ENCODE measurements around the gene STPG4. TPM values are rescaled to one million over a fixed set of nuclear protein-coding genes. Genes with fewer than 3 reads are reported as not detected.
"Not testable (repeated sequence)": the region's sequence is repeated elsewhere in the genome, so short reads cannot be mapped to it uniquely, and the experiment has no call there.

STPG4 gene
- total RNA-seq, 3 donors from 2014 or later (not counting 1 experiment from before 2014, with no cell fraction given), result 0.21 to 0.65 TPM; not detected in 1

- peaks cover 12 to 19% of the 10 kb centered on the region in 2 donors for H3K27me3 Mint-ChIP-seq (ENCODE audit: low read depth in 2 of 2)
- H3K9me3 Mint-ChIP-seq, result no peaks in the 10 kb centered on the region
- Histone ChIP-seq H3K4me1 (ENCODE audit: control insufficient read depth, insufficient read depth, low read length) (no peaks in the 10 kb centered on the region), H3K27ac (ENCODE audit: low read length) (no peak overlapping the region), H3K9me3 (ENCODE audit: control insufficient read depth, insufficient read depth, low read length) (no peaks in the 10 kb centered on the region), H3K36me3 (ENCODE audit: control insufficient read depth, insufficient read depth, low read length) (no peaks in the 10 kb centered on the region), H3K4me3 (ENCODE audit: low read length) (no peak overlapping the region), H3K27me3 (ENCODE audit: control insufficient read depth, insufficient read depth, low read length) (no peaks in the 10 kb centered on the region)
- no peaks in the 10 kb centered on the region for H3K4me1 Mint-ChIP-seq
- no peaks in the 10 kb centered on the region for H3K36me3 Mint-ChIP-seq
- H3K4me3 Mint-ChIP-seq, result no peak overlapping the region
- intact Hi-C loops (cut with micrococcal nuclease), result no loop called here
- H3K27ac Mint-ChIP-seq, result no peak overlapping the region
- TF ChIP-seq CTCF (IDR thresholded peaks at IDR 0.05), result no peak
- 90% methylated on average over 1 of the region's 1 CpG for WGBS (ENCODE audit: insufficient coverage)
- ATAC-seq (no peak), DNase-seq (no peak)
Observed at GRCh38 chr2:47190188-47190881, 35.2 kb upstream of the STPG4 start.

GRCh38 chr2:47189635-47190034 lies 34.5 kb upstream of the STPG4 start:
- intact Hi-C loops (cut with micrococcal nuclease), result no loop called here
- H3K9me3 Mint-ChIP-seq, result no peaks in the 10 kb centered on the region
- no peaks in the 10 kb centered on the region for H3K27me3 ChIP-seq (ENCODE audit: control insufficient read depth, insufficient read depth, low read length)
- no peaks in the 10 kb centered on the region for H3K36me3 Mint-ChIP-seq
- no peaks in the 10 kb centered on the region for H3K36me3 ChIP-seq (ENCODE audit: control insufficient read depth, insufficient read depth, low read length)
- H3K4me3 Mint-ChIP-seq, result no peak overlapping the region
- ATAC-seq, result no peak
- no peak for DNase-seq
- H3K27me3 Mint-ChIP-seq (ENCODE audit: low read depth in 2 of 2), result peaks cover 14 to 21% of the 10 kb centered on the region in 2 donors
- no CpG with 5 or more reads among the region's 1 CpG for WGBS (ENCODE audit: insufficient coverage)
- H3K4me1 Mint-ChIP-seq, result no peaks in the 10 kb centered on the region
- no peak overlapping the region for H3K27ac ChIP-seq (ENCODE audit: low read length)
- H3K27ac Mint-ChIP-seq, result no peak overlapping the region
- no peaks in the 10 kb centered on the region for H3K9me3 ChIP-seq (ENCODE audit: control insufficient read depth, insufficient read depth, low read length)
- H3K4me1 ChIP-seq (ENCODE audit: control insufficient read depth, insufficient read depth, low read length), result no peaks in the 10 kb centered on the region
- H3K4me3 ChIP-seq (ENCODE audit: low read length), result no peak overlapping the region
- TF ChIP-seq CTCF (IDR thresholded peaks at IDR 0.05), result no peak

GRCh38 chr2:47187069-47187468 lies 32.0 kb upstream of the STPG4 start:
- Histone ChIP-seq H3K27ac (ENCODE audit: low read length) (no peak overlapping the region), H3K27me3 (ENCODE audit: control insufficient read depth, insufficient read depth, low read length) (no peaks in the 10 kb centered on the region), H3K4me3 (ENCODE audit: low read length) (no peak overlapping the region), H3K36me3 (ENCODE audit: control insufficient read depth, insufficient read depth, low read length) (no peaks in the 10 kb centered on the region), H3K4me1 (ENCODE audit: control insufficient read depth, insufficient read depth, low read length) (no peaks in the 10 kb centered on the region), H3K9me3 (ENCODE audit: control insufficient read depth, insufficient read depth, low read length) (no peaks in the 10 kb centered on the region)
- no peak overlapping the region for H3K4me3 Mint-ChIP-seq
- peaks cover 13 to 21% of the 10 kb centered on the region in 2 donors for H3K27me3 Mint-ChIP-seq (ENCODE audit: low read depth in 2 of 2)
- TF ChIP-seq CTCF (IDR thresholded peaks at IDR 0.05), result no peak
- no peaks in the 10 kb centered on the region for H3K36me3 Mint-ChIP-seq
- ATAC-seq, result no peak
- no peak overlapping the region for H3K27ac Mint-ChIP-seq
- H3K4me1 Mint-ChIP-seq, result no peaks in the 10 kb centered on the region
- WGBS (ENCODE audit: insufficient coverage), result 90% methylated on average over 4 of the region's 4 CpGs
- intact Hi-C loops (cut with micrococcal nuclease), result no loop called here
- DNase-seq, result no peak
- H3K9me3 Mint-ChIP-seq, result no peaks in the 10 kb centered on the region

- TF ChIP-seq CTCF (IDR thresholded peaks at IDR 0.05), result no peak
- ATAC-seq (no peak), DNase-seq (no peak)
- H3K27ac ChIP-seq (ENCODE audit: low read length), result no peak overlapping the region
- H3K4me3 ChIP-seq (ENCODE audit: low read length), result no peak overlapping the region
- Mint-ChIP-seq H3K4me1 (no peaks in the 10 kb centered on the region), H3K36me3 (no peaks in the 10 kb centered on the region), H3K27me3 (ENCODE audit: low read depth in 2 of 2) (peaks cover 13 to 23% of the 10 kb centered on the region in 2 donors), H3K9me3 (no peaks in the 10 kb centered on the region), H3K4me3 (no peak overlapping the region), H3K27ac (no peak overlapping the region)
- H3K27me3 ChIP-seq (ENCODE audit: control insufficient read depth, insufficient read depth, low read length), result no peaks in the 10 kb centered on the region
- intact Hi-C loops (cut with micrococcal nuclease), result no loop called here
- H3K9me3 ChIP-seq (ENCODE audit: control insufficient read depth, insufficient read depth, low read length), result no peaks in the 10 kb centered on the region
- 96% methylated on average over 2 of the region's 2 CpGs for WGBS (ENCODE audit: insufficient coverage)
- H3K36me3 ChIP-seq (ENCODE audit: control insufficient read depth, insufficient read depth, low read length), result no peaks in the 10 kb centered on the region
- H3K4me1 ChIP-seq (ENCODE audit: control insufficient read depth, insufficient read depth, low read length), result no peaks in the 10 kb centered on the region
Observed at GRCh38 chr2:47186351-47186750, 31.2 kb upstream of the STPG4 start.

GRCh38 chr2:47185098-47185497 lies 30.0 kb upstream of the STPG4 start:
- H3K36me3 Mint-ChIP-seq; H3K4me1 Mint-ChIP-seq; H3K36me3 ChIP-seq (ENCODE audit: control insufficient read depth, insufficient read depth, low read length); H3K27me3 ChIP-seq (ENCODE audit: control insufficient read depth, insufficient read depth, low read length); H3K9me3 Mint-ChIP-seq; ATAC-seq; H3K9me3 ChIP-seq (ENCODE audit: control insufficient read depth, insufficient read depth, low read length); H3K27ac Mint-ChIP-seq; intact Hi-C loops (cut with micrococcal nuclease); DNase-seq; H3K4me1 ChIP-seq (ENCODE audit: control insufficient read depth, insufficient read depth, low read length); H3K4me3 ChIP-seq (ENCODE audit: low read length); H3K27ac ChIP-seq (ENCODE audit: low read length); H3K4me3 Mint-ChIP-seq: not testable (repeated sequence)
- peaks cover 13 to 25% of the 10 kb centered on the region in 2 donors for H3K27me3 Mint-ChIP-seq (ENCODE audit: low read depth in 2 of 2)
- WGBS (ENCODE audit: insufficient coverage), result 87% methylated on average over 5 of the region's 5 CpGs
